ENCODE data around the gene CAPN9. TPM values are rescaled to one million over a fixed set of nuclear protein-coding genes. Genes with fewer than 3 reads are reported as not detected.
"Not testable (repeated sequence)": the region's sequence is repeated elsewhere in the genome, so short reads cannot be mapped to it uniquely, and the experiment has no call there.

The CAPN9 gene, protein sequence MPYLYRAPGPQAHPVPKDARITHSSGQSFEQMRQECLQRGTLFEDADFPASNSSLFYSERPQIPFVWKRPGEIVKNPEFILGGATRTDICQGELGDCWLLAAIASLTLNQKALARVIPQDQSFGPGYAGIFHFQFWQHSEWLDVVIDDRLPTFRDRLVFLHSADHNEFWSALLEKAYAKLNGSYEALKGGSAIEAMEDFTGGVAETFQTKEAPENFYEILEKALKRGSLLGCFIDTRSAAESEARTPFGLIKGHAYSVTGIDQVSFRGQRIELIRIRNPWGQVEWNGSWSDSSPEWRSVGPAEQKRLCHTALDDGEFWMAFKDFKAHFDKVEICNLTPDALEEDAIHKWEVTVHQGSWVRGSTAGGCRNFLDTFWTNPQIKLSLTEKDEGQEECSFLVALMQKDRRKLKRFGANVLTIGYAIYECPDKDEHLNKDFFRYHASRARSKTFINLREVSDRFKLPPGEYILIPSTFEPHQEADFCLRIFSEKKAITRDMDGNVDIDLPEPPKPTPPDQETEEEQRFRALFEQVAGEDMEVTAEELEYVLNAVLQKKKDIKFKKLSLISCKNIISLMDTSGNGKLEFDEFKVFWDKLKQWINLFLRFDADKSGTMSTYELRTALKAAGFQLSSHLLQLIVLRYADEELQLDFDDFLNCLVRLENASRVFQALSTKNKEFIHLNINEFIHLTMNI
- not detected for total RNA-seq

- ATAC-seq (no peak), DNase-seq (no peak)
- Mint-ChIP-seq H3K36me3 (ENCODE audit: low read depth) (no peaks in the 10 kb centered on the region), H3K4me1 (no peaks in the 10 kb centered on the region), H3K4me3 (no peak within 1 kb of the TSS), H3K9me3 (ENCODE audit: low read depth) (no peaks in the 10 kb centered on the region), H3K27me3 (peaks cover 2% of the 10 kb centered on the region), H3K27ac (no peak within 1 kb of the TSS)
- CTCF ChIA-PET: no interaction called here
- intact Hi-C loops (cut with DNase I, micrococcal nuclease): no loop called here
- POLR2A ChIA-PET: no interaction called here
Measured at GRCh38 chr1:230747127-230747730, at the start of gene CAPN9. CAPN9 (plus strand) TSS chr1:230747388; CDS start chr1:230747497, 109 bp downstream.

DNA sequence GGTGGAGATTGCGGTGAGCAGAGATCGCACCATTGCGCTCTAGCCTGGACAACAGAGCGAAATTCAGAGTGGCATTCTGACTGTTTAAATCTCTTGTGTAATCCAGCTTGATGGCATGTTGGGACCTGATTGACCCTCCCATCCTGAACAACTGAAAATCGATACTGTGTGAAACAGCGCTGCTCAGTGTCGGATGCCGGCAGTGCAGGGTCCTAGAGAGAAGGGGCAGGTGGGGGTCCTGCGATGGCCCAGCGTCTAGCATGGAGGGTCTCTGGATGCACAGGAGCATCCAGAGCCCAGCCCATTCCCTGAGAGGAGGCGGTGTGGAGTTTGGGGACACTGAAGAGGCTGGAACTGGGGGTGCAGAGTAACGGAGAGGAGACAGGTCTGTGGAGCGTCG lies 49.1 kb upstream of the CAPN9 start:
- intact Hi-C loops (cut with DNase I, micrococcal nuclease): no loop called here
- Mint-ChIP-seq H3K9me3 (ENCODE audit: low read depth) (no peaks in the 10 kb centered on the region), H3K27me3 (no peaks in the 10 kb centered on the region), H3K27ac (no peak overlapping the region), H3K36me3 (ENCODE audit: low read depth) (peaks cover 6% of the 10 kb centered on the region), H3K4me3 (no peak overlapping the region), H3K4me1 (no peaks in the 10 kb centered on the region)
- CTCF ChIA-PET: interaction anchor here (0.6 kb wide), 1 partner anchor 1610 kb away, joined by 3 read pairs; no protein-coding TSS in a partner anchor
- POLR2A ChIA-PET: no interaction called here
- no peak for ATAC-seq
- DNase-seq: no peak

DNA sequence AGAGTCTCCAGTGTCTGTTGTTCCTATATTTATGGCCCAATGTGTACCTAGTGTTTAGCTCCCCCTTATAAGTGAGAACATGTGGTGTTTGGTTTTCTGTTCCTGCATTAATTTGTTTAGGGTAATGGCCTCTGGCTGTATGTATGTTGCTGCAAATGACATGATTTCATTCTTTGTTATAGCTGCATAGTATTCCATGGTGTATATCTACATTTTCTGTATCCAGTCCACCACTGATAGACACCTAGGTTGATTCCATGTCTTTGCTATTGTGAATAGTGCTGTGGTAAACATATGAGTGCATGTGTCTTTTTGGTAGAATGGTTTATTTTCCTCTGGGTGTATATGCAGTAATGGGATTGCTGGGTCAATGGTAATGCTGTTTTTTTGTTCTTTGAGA lies 48.2 kb upstream of the CAPN9 start:
- H3K27me3 Mint-ChIP-seq; H3K36me3 Mint-ChIP-seq (ENCODE audit: low read depth); ATAC-seq; CTCF ChIA-PET; H3K4me1 Mint-ChIP-seq; DNase-seq; H3K9me3 Mint-ChIP-seq (ENCODE audit: low read depth); H3K27ac Mint-ChIP-seq; intact Hi-C loops (cut with DNase I, micrococcal nuclease); POLR2A ChIA-PET; H3K4me3 Mint-ChIP-seq: not testable (repeated sequence)

- intact Hi-C loops (cut with DNase I, micrococcal nuclease): no loop called here
- CTCF ChIA-PET: no interaction called here
- ATAC-seq: no peak
- Mint-ChIP-seq H3K27ac (no peak overlapping the region), H3K36me3 (ENCODE audit: low read depth) (no peaks in the 10 kb centered on the region), H3K4me3 (no peak overlapping the region), H3K4me1 (no peaks in the 10 kb centered on the region), H3K9me3 (ENCODE audit: low read depth) (no peaks in the 10 kb centered on the region), H3K27me3 (no peaks in the 10 kb centered on the region)
- DNase-seq: no peak
- POLR2A ChIA-PET: no interaction called here
Measured at GRCh38 chr1:230699716-230700115, 47.5 kb upstream of the CAPN9 start.

DNA sequence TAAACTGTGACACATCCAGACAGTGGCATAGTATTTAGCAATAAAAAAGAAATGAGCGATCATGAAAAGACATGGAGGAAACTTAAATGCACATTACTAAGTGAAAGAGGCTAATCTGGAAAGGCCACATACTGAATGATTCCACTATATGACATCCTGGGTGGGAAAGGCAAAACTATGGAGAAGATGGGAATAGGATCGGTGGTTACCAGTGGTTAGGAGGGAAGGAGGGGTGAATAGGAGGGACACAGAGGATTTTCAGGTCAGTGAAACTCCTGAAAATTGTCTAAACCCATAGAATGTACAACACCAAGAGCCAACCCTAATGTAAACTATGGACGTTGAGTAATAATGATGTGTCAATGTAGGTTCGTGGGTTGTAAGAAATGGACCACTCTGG lies 47.1 kb upstream of the CAPN9 start:
- no peak for DNase-seq
- H3K27ac Mint-ChIP-seq: no peak overlapping the region
- no peaks in the 10 kb centered on the region for H3K27me3 Mint-ChIP-seq
- POLR2A ChIA-PET: no interaction called here
- H3K4me1 Mint-ChIP-seq: no peaks in the 10 kb centered on the region
- CTCF ChIA-PET: no interaction called here
- H3K36me3 Mint-ChIP-seq (ENCODE audit: low read depth): no peaks in the 10 kb centered on the region
- H3K9me3 Mint-ChIP-seq (ENCODE audit: low read depth): no peaks in the 10 kb centered on the region
- no peak overlapping the region for H3K4me3 Mint-ChIP-seq
- no peak for ATAC-seq
- intact Hi-C loops (cut with DNase I, micrococcal nuclease): no loop called here

DNA sequence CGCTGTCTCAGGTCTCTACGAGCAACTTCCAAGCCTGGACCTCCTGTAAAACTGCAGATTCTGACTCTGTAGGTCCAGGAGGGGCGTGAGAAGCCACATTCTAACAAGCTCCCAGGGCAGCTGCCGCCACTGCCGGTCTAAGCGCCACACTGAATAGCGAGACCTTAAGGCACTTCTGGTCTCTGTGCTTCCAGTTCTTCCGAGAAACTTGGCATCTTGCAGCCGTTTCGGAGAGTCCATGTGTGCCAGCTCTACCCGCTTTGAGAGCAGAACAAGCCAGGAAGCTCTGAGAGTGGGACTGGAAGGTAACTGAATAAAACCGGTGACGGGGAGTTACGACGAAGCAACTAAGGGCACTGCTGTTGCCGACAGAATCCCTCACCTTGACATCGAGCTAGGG lies 45.8 kb upstream of the CAPN9 start:
- intact Hi-C loops (cut with DNase I, micrococcal nuclease): no loop called here
- Mint-ChIP-seq H3K4me3 (no peak overlapping the region), H3K27ac (no peak overlapping the region), H3K36me3 (ENCODE audit: low read depth) (no peaks in the 10 kb centered on the region), H3K27me3 (no peaks in the 10 kb centered on the region), H3K9me3 (ENCODE audit: low read depth) (no peaks in the 10 kb centered on the region), H3K4me1 (no peaks in the 10 kb centered on the region)
- DNase-seq (no peak), ATAC-seq (no peak)
- ChIA-PET POLR2A (no interaction called here), CTCF (interaction anchor here (0.6 kb wide), 1 partner anchor 43 kb away, joined by 3 read pairs; no protein-coding TSS in a partner anchor)

GRCh38 chr1:230701895-230702768 lies 45.1 kb upstream of the CAPN9 start:
- ATAC-seq (no peak), DNase-seq (no peak)
- Mint-ChIP-seq H3K27me3 (no peaks in the 10 kb centered on the region), H3K36me3 (ENCODE audit: low read depth) (no peaks in the 10 kb centered on the region), H3K27ac (no peak overlapping the region), H3K9me3 (ENCODE audit: low read depth) (no peaks in the 10 kb centered on the region), H3K4me1 (no peaks in the 10 kb centered on the region), H3K4me3 (no peak overlapping the region)
- CTCF ChIA-PET: interaction anchor here (0.6 kb wide), 1 partner anchor 42 kb away, joined by 3 read pairs; no protein-coding TSS in a partner anchor
- POLR2A ChIA-PET: no interaction called here
- intact Hi-C loops (cut with DNase I, micrococcal nuclease): no loop called here

DNA sequence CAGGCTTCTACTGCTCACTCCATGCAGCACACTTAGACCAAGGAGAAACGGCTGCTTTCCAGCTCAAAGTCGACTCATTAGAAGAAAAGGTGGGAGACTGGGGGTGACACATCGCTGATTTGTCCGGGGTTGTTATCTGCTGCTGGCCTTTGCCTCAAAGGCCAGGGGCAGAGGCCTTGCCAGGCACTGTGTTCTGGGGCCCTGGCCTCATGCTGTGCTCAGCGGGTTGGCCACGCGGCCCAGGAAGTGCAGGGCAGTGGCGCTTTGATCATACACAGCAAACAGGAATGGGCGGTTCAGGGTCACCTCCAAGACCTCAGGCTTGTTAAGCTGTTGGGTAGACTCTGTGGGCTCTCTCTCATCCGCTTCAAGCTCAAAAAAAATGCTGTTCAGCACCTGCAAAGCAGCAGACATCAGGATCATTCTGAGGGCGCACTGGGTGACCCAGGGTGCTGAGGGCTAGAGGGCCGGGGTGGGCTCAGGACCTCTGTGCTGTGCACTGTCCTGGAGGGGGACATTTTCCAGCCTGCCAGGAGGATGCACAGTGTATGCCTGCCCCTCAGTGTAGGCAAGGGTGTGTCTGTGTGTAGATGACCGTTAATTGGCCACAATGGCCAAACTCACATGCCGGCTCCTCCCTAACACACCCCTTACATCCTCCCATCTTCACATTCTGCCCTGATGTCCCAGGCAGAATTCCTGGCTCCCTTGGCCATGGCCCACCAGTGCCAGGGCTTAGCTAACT lies 44.1 kb upstream of the CAPN9 start:
- Mint-ChIP-seq H3K9me3 (ENCODE audit: low read depth) (no peaks in the 10 kb centered on the region), H3K27me3 (peaks cover 3% of the 10 kb centered on the region), H3K36me3 (ENCODE audit: low read depth) (no peaks in the 10 kb centered on the region), H3K27ac (no peak overlapping the region), H3K4me3 (no peak overlapping the region), H3K4me1 (no peaks in the 10 kb centered on the region)
- CTCF ChIA-PET: no interaction called here
- no peak for ATAC-seq
- POLR2A ChIA-PET: no interaction called here
- intact Hi-C loops (cut with DNase I, micrococcal nuclease): no loop called here
- DNase-seq: no peak

DNA sequence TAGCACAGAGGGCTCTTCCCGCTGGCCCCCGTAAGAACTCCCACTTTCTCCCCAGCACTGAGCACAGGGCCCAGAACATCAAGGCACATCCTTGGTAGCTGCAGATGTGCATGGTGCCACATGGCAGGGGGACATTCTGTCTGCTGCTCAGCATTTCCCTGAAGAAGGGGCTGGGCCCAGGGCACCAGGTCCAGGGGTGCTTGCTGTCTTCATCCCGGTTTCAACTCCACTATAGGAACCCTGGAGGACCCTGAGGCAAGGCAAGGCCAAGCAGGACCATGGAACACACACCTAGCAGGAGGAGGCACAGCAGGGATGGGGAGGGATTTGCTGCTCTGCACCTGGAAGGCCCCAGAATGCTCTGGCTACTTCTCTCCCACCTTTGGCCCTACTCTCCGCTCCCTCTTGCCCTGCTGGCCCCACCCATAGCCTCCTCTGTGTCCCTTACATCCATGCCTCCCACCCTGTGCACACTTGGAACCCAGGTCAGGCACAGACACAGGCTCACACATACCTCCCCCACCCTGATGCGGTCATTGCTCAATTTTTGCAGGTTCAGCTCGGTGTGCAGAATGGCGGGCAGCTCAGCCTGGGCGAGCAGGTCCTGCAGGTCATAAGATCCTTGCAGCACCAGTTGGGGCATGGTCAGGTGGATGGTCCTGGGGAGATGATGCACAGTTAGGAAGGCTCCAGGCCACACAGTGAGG lies 43.4 kb upstream of the CAPN9 start:
- Mint-ChIP-seq H3K4me1 (no peaks in the 10 kb centered on the region), H3K27me3 (peaks cover 4% of the 10 kb centered on the region), H3K36me3 (ENCODE audit: low read depth) (no peaks in the 10 kb centered on the region), H3K4me3 (no peak overlapping the region), H3K27ac (no peak overlapping the region), H3K9me3 (ENCODE audit: low read depth) (no peaks in the 10 kb centered on the region)
- no peak for ATAC-seq
- no peak for DNase-seq
- CTCF ChIA-PET: no interaction called here
- intact Hi-C loops (cut with DNase I, micrococcal nuclease): no loop called here
- POLR2A ChIA-PET: no interaction called here

- Mint-ChIP-seq H3K9me3 (ENCODE audit: low read depth) (no peaks in the 10 kb centered on the region), H3K36me3 (ENCODE audit: low read depth) (no peaks in the 10 kb centered on the region), H3K4me1 (no peaks in the 10 kb centered on the region), H3K4me3 (no peak overlapping the region), H3K27me3 (peaks cover 4% of the 10 kb centered on the region), H3K27ac (no peak overlapping the region)
- ChIA-PET POLR2A (no interaction called here), CTCF (interaction anchor here (1.0 kb wide), 1 partner anchor 68 kb away, joined by 3 read pairs; no protein-coding TSS in a partner anchor)
- intact Hi-C loops (cut with DNase I, micrococcal nuclease): no loop called here
- DNase-seq (no peak), ATAC-seq (no peak)
Measured at GRCh38 chr1:230704830-230705229, 42.4 kb upstream of the CAPN9 start.

All from activated CD4-positive, alpha-beta T cell treated with anti-CD3 and anti-CD28 coated beads for 36 hours (primary cell).